HG03095 (cell line): ENCODE results near the gene CTSK.
A peak's percentile ranks its signal among the peaks of the same experiment; 100 is the strongest.
"Not testable (repeated sequence)": the region's sequence is repeated elsewhere in the genome, so short reads cannot be mapped to it uniquely, and the experiment has no call there.

Experiments
- ATAC-seq: cut with Tn5 transposase; IDR thresholded peaks from one replicate; pipeline ENCODE4 v1.9.1; 2021; ENCODE audit warnings: moderate library complexity; ENCODE audit not compliant: unreplicated experiment

Gene CTSK

GRCh38 chr1:150807249-150808023 is 624 bp downstream of the CTSK start:
- no peak for ATAC-seq

GRCh38 chr1:150805899-150806298 is 2.2 kb downstream of the CTSK start:
- no peak for ATAC-seq

GRCh38 chr1:150804671-150805070 is 3.4 kb downstream of the CTSK start:
- no peak for ATAC-seq

GRCh38 chr1:150799089-150799488 is 9.0 kb downstream of the CTSK start:
- no peak for ATAC-seq

- no peak for ATAC-seq
These were observed 9.5 kb downstream of the CTSK start for GRCh38 chr1:150798525-150798924.

DNA sequence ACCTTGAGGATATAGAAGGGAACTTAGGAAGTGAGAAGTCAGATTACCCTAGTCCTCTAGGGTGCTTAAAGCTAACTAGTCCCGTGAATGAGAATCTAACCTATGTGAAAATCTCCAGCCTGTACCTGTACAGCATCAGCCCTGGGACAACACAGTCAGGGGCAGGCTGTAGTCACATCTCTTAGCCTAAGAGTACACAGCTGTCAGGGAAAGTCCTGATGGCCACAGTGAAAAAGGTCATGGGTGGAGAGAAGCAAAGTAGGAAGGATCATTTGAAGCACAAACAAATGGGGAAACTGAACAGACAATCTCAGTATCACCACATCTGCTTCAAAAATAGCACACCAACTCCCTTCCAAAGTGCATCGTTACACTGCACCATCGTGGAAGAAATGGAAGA is 11.7 kb downstream of the CTSK start:
- ATAC-seq = no peak

- ATAC-seq = not testable (repeated sequence)
These were observed 14.3 kb downstream of the CTSK start for GRCh38 chr1:150793778-150794177.

DNA sequence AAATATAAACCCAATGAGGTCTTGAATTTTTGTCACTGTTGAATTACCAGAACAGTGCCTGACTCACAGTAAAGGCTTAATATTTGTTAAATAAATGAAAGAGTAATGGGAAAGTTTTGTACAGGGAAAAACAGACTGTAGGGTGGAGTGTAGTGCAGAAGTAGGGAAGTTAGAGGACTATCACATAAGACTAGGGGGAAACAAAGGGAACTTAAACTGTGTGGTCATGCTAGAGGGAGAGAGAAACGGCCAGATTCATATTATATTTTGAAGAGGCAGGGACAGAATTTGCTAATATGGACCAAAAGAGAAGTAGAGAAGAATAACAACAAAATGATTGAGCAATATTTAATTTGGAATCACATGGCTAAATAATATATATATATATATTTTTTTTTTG is 14.8 kb downstream of the CTSK start:
- ATAC-seq = no peak

DNA sequence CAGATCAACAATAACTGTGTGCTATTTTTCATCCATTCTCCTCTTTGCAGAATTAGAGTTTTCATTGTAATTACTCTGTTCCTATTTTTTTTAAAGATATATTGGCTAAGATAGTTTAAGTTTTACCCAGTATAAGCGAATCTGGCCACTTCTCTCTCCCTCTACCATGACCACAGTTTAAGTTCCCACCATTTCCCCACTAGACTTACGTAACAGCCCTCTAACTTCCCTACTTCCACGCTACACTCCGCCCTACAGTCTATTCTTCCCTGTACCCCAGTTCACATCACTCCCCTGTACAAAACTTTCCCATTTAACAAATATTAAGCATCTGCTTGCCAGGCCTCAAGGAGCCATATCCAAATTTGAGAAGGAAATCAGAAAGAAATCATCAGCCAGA is 16.5 kb downstream of the CTSK start:
- no peak for ATAC-seq

DNA sequence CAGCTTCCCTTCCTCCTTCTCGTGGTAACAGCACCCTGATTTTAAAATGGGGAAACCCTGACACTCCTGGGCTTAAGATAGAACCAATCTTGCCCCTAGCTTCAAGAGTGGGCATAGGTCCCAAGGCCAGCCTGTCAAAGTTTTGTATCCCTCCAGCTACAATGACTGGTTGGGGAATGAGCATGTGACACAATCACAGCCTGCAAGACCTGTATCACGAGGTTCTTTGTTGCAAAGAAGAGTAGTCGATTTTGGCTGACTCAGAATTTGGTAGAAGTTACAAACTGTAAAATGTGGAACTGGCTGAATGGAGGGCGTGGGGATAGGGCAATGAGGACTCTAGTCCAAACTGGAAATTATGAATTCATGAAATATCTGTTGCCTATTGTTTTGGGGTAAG is 18.7 kb downstream of the CTSK start:
- ATAC-seq = no peak

DNA sequence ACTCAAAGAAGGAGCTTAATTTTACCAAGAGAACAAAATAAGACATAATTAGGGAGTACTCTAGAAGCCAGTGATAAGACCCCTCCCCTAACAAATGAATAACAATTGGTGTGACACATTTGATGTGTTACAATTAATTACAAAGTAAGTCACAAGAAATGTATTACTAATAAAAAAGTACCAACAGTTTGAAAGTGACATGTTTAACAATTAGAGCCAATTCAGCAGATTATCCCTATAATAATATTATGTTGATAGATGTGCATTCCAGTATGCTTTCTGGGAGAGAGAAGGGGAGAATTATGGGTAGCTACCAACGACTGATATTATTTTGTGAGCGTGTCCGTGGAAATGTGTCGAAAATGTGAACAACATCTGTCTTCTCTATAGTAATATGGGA is 19.1 kb downstream of the CTSK start:
- ATAC-seq = no peak

DNA sequence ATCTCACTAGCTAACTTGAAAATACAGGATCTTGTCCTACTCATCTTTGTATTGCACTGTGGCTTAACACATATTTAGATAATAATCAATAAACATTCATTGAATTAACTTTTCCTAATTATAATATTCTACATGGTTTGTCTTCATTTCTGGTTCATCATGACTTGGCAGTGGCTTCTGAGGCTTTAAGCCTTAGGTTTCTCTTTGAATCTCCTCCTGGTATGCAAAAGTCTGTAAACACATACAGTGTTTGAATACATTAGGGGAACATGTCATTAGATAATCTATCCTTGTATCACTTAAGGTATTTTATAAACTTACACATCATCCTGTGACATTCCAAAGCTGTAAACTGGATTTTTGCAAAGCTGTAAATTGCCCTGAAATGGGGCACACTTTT is 20.6 kb downstream of the CTSK start:
- no peak for ATAC-seq

GRCh38 chr1:150780510-150780909 is 27.6 kb downstream of the CTSK start:
- ATAC-seq = no peak

DNA sequence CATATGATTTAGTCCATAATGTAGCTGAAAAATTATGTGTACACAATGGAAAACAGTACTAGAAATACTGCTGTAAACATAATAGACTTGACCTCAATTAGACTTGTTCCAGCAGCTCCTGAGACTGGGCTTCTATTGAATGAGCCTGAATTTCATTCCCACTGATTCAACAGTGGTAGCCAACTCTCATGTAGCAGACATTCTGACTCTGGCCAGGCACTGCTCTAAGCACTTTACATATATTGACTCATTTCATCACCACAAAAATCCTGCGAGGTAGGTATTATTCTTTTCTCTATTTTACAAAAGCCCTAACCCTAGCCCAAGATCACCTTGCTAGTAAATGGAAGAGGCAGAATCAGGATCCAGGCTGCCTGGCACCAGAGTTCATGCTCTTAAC is 29.7 kb downstream of the CTSK start:
- no peak for ATAC-seq

GRCh38 chr1:150777544-150777943 is 30.5 kb downstream of the CTSK start:
- ATAC-seq = no peak

DNA sequence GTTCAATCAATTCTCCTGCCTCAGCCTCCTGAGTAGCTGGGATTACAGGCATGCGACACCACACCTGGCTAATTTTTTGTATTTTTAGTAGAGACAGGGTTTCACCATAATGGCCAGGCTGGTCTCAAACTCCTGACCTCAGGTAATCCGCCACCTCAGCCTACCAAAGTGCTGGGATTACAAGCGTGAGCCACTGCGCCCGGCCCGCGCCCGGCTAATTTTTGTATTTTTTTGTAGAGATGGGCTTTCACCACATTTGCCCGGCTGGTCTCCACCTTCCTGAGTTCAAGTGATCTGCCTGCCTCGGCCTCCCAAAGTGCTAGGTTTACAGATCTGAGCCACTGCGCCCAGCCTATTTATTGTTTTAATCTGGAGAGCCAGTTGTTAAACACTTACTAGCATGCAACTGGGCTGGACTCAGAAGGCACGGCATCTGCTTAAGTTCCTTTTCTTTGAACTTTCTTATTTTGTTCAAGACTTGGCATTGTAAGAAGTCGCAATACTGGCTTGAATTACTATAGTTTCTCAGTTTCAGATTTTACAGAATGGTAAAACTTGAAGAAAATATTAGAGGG is 32.0 kb downstream of the CTSK start:
- ATAC-seq = not testable (repeated sequence)

- no peak for ATAC-seq
These were observed 32.8 kb downstream of the CTSK start for GRCh38 chr1:150775276-150775675.

- no peak for ATAC-seq
These were observed 35.7 kb downstream of the CTSK start for GRCh38 chr1:150772326-150772725.

DNA sequence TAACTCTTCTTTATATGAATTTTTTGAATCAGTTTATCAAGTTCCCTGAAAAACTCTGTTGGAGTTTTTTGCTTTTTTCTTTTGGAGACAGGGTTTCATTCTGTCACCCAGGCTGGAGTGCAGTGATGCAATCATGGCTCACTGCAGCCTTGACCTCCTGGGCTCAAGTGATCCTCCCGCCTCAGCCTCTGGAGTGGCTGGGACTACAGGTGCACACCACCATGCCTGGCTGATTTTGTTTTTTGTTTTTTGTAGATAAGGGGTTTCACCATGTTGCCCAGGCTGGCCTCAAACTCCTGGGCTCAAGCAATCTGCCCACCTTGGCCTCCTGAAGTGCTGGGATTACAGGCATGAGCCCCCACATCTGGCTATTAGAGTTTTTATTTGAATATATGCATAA is 40.4 kb downstream of the CTSK start:
- ATAC-seq = not testable (repeated sequence)

- peak; percentile 13 for ATAC-seq
These were observed 42.1 kb downstream of the CTSK start for GRCh38 chr1:150765977-150766301.

DNA sequence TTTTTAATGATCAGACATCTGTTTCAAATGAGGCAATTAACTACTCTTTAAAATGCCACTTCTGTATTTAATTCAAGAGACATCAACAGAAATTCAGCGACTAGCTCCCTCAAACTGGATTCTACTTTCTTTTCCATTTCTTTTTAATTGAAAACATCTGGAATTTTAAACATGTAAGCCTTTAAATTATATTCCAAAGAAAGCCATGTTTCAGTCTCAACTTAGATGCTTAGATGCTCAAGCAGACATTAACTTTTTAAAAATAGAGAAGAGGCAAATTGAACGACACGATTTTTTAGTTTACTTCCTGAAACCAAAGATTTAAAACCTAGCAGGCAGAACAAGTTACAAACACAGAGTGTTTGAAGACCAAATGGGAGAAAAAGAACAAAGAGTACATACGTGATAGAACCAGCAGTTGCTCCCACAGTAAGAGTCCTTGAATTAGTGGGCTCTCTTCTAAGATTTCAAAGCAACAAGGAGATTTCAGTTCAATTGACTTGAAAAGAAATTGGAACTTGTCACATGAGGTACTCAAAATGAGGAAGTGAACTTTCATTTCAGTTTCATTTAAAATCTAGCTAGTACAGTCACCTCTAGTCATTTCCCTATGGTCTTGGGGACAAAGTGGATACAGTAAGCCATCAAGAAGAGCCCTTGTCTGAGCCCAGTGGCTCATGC is 42.6 kb downstream of the CTSK start, which contains the start of gene CTSS:
CTSS (minus strand) TSS at position 483 of the 681 bp plus-strand sequence. CDS start 1,015 bp downstream, outside the sequence.
- ATAC-seq = peak; percentile 79

GRCh38 chr1:150764617-150765101 is 43.4 kb downstream of the CTSK start:
- ATAC-seq = no peak
